CD4-positive, alpha-beta T cell treated with Interferon gamma for 1 hour (primary cell): Measurements from ENCODE around the gene DHCR24.
"Not testable (repeated sequence)": the region's sequence is repeated elsewhere in the genome, so short reads cannot be mapped to it uniquely, and the experiment has no call there.

Source experiments
- DNase-seq: peaks from one replicate; pipeline ENCODE4 v3.0.0-alpha.2; 2020

Gene DHCR24

GRCh38 chr1:54885807-54886723, 930 bp downstream of the DHCR24 start:
- no peak for DNase-seq

- DNase-seq, result no peak
Measured at GRCh38 chr1:54885237-54885679, 1.7 kb downstream of the DHCR24 start.

GRCh38 chr1:54884768-54885167, 2.2 kb downstream of the DHCR24 start:
- DNase-seq, result no peak

- no peak for DNase-seq
Measured at GRCh38 chr1:54884135-54884586, 2.8 kb downstream of the DHCR24 start.

- no peak for DNase-seq
Measured at GRCh38 chr1:54883349-54884102, 3.5 kb downstream of the DHCR24 start.

- DNase-seq, result no peak
Measured at GRCh38 chr1:54882519-54882918, 4.5 kb downstream of the DHCR24 start.

GRCh38 chr1:54881604-54882003, 5.4 kb downstream of the DHCR24 start:
- not testable (repeated sequence) for DNase-seq

GRCh38 chr1:54879872-54880271, 7.1 kb downstream of the DHCR24 start:
- no peak for DNase-seq

DNA sequence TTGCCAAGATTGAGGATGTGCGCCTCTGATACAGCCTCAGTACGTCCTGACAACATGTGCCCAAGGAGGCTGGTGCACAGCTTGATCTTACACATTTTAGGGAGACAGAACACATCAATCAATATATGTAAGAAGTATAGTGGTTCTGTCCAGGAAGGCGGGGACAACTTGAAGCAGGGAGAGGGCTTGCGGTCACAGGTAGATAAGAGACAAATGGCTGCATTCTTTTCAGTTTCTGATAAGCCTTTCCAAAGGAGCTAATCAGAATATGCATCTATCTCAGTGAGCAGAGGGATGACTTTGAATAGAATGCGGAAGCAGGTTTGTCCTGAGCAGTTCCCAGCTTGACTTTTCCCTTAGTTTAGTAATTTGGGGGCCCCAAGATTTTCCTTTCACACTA, 10.2 kb downstream of the DHCR24 start:
- DNase-seq, result no peak

- DNase-seq, result no peak
Measured at GRCh38 chr1:54875000-54875399, 12.0 kb downstream of the DHCR24 start.

GRCh38 chr1:54874079-54874830, 12.7 kb downstream of the DHCR24 start:
- no peak for DNase-seq

GRCh38 chr1:54872036-54872331, 15.0 kb downstream of the DHCR24 start:
- DNase-seq, result no peak

GRCh38 chr1:54871275-54872035, 15.5 kb downstream of the DHCR24 start:
- DNase-seq, result no peak

- no peak for DNase-seq
Measured at GRCh38 chr1:54870869-54871268, 16.1 kb downstream of the DHCR24 start.

- DNase-seq, result no peak
Measured at GRCh38 chr1:54869173-54869851, 17.7 kb downstream of the DHCR24 start.

GRCh38 chr1:54867717-54868057, 19.3 kb downstream of the DHCR24 start:
- no peak for DNase-seq

GRCh38 chr1:54866801-54867716, 19.9 kb downstream of the DHCR24 start:
- DNase-seq, result no peak

DNA sequence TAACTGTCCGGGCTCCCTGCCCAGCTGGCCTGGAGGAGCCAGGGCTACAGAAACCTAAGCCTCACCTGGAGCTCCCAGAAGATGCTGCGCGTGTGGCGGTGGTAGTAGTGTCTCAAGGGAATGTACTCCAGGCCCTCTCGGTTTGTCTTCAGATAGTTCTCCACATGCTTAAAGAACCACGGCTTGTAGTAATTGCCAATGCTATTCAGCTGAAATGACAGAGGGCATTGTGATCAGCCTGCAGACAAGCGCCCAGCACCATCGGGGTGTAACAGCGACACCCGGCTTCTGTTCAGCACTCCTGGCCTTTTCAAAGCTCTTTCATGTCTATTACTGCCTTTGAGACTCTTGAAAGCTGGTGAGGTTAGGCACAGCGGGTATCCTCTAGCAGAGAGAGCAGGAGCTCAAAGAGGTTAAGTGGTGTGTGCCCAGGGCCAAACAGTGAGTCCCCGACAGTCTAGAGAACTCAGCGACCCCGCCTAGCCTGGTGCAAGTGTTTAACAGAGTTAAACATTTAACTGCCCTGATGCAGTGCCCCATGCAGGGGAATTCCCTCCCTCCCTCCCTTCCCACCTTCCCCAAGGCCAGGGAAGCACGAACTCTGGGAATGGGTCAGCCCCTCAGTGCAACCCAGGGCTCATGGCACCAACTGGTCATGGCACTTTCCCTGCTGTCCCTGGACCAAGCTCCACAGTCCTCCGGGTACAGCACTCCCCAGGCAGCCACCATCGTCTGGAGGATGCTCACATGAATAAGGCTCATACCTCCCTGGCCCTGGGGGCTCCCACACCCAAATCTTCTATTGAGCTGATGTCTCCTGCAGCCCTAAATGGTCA, 21.5 kb downstream of the DHCR24 start:
- no peak for DNase-seq

- no peak for DNase-seq
Measured at GRCh38 chr1:54864460-54865208, 22.4 kb downstream of the DHCR24 start.
